ENCODE results near the gene CCNB3.

DNA sequence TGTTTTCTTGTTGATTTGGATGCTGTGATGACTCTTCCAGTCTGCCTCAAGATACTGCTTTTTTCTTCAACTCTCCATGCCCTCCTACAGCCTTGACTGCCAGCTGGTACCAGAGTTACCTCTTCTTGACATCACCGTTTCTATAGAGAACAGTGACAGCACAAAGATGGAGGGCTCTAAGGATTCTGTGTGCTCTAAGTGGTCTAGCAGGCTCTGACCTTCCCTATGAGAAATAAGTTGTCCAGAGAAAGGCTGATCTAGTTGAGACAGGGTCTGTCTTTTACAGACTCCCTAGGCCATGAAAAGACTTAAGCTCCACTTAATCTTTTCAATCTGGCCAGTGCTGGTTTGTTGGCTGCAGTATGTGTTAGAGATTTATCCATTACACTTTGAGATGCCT is 3.7 kb upstream of the CCNB3 start, which contains the start of gene AKAP4:
- TF ChIP-seq, protein P1, sequence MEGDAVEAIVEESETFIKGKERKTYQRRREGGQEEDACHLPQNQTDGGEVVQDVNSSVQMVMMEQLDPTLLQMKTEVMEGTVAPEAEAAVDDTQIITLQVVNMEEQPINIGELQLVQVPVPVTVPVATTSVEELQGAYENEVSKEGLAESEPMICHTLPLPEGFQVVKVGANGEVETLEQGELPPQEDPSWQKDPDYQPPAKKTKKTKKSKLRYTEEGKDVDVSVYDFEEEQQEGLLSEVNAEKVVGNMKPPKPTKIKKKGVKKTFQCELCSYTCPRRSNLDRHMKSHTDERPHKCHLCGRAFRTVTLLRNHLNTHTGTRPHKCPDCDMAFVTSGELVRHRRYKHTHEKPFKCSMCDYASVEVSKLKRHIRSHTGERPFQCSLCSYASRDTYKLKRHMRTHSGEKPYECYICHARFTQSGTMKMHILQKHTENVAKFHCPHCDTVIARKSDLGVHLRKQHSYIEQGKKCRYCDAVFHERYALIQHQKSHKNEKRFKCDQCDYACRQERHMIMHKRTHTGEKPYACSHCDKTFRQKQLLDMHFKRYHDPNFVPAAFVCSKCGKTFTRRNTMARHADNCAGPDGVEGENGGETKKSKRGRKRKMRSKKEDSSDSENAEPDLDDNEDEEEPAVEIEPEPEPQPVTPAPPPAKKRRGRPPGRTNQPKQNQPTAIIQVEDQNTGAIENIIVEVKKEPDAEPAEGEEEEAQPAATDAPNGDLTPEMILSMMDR (IDR thresholded peaks at IDR 0.05; ENCODE audit: insufficient read depth, low read length, poor library complexity, severe bottlenecking): no peak
- no peak for TF ChIP-seq EZH2phosphoT487 (conservative IDR thresholded peaks at IDR 0.05; ENCODE audit: low read length)

Data from SU-DHL-6 (cell line).